Retinal pigment epithelial cell (primary cell): ENCODE results near the gene MAP3K10.
A peak's percentile ranks its signal among the peaks of the same experiment; 100 is the strongest.
"Not testable (repeated sequence)": the region's sequence is repeated elsewhere in the genome, so short reads cannot be mapped to it uniquely, and the experiment has no call there.

Experiments
- DNase-seq: peaks from one replicate; pipeline ENCODE4 v3.0.0-alpha.2; 2010; ENCODE audit warnings: low read depth
- H3K4me3 ChIP-seq: 2 replicates; pipeline ENCODE4 v1.5.1; 2011; ENCODE audit warnings: mild to moderate bottlenecking, low read length, control low read depth, moderate library complexity
- TF ChIP-seq, protein P1 (sequence below): conservative IDR thresholded peaks from 2 replicates; pipeline ENCODE4 v1.5.1; 2011; ENCODE audit warnings: low read depth, low read length, control low read depth, inconsistent platforms

The MAP3K10 gene

DNA sequence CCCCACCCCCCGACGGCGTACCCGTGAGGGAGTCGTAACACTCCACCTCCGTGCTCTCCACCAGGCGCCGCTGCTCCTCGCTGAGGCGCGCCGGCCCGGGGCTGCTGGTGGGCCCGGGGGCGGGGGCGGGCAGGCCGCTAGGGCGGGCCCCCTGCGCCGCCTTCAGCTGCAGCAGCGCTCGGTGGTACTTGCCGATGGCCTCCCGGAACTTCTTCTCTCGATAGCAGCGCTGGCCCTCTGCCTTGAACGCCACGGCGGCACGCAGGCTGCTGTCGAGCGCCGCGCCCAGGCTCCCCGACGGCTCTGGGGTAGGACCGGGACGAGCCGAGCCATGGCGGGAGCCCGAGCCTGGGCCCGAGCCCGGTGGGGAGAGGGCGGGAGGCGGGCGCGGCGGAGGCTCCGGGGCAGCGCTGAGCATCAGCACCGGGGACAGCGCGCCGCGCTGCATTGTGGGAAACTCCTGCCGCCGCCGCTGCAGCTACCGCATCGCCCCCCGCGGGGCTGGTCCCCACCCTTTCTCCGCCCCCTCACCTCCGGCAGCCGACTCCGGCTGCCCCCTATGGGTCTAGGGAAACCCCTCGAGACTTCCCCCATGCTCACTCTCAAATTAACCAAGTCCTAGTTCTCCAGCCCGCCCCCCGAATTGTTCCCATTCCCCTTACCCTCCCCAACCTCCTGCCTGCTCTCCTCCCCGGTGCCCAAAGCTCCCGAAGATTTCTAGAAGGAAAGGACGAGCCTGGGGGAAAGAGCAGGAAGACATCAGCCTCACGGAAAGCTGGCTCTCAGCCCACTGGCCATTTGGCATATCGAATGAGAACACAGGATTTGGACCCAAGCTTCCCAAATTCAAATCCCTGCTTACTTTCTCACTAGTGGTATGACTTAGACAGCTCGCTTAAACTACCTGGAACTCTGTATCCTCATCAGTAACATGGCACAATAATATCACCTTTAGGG, 27.0 kb downstream of the MAP3K10 start, which contains the start of gene TTC9B:
TTC9B (minus strand) TSS at position 451 of the 957 bp plus-strand sequence; CDS start at position 448, 3 bp downstream.
- no peak within 1 kb of the TSS for H3K4me3 ChIP-seq
- TF ChIP-seq, protein P1, sequence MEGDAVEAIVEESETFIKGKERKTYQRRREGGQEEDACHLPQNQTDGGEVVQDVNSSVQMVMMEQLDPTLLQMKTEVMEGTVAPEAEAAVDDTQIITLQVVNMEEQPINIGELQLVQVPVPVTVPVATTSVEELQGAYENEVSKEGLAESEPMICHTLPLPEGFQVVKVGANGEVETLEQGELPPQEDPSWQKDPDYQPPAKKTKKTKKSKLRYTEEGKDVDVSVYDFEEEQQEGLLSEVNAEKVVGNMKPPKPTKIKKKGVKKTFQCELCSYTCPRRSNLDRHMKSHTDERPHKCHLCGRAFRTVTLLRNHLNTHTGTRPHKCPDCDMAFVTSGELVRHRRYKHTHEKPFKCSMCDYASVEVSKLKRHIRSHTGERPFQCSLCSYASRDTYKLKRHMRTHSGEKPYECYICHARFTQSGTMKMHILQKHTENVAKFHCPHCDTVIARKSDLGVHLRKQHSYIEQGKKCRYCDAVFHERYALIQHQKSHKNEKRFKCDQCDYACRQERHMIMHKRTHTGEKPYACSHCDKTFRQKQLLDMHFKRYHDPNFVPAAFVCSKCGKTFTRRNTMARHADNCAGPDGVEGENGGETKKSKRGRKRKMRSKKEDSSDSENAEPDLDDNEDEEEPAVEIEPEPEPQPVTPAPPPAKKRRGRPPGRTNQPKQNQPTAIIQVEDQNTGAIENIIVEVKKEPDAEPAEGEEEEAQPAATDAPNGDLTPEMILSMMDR, result no peak
- DNase-seq, result no peak

DNA sequence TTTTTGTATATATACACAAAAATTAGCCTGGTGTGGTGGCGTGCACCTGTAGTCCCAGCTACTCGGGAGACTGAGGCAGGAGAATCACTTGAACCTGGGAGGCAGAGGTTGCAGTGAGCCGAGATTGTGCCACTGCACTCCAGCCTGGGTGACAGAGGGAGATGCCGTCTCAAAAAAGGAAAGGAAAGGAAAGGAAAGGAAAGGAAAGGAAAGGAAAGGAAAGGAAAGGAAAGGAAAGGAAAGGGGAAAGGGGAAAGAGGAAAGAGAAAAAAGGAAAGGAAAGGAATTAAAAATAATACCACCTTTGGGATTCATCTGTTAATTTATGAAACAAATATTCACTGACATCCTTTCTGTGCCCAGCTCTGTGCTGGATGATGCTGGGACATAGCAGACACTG, 27.8 kb downstream of the MAP3K10 start:
- not testable (repeated sequence) for H3K4me3 ChIP-seq

GRCh38 chr19:40219721-40220276, 28.6 kb downstream of the MAP3K10 start:
- DNase-seq, result peak; percentile 48
- H3K4me3 ChIP-seq, result peak overlapping the region; percentile 16
- TF ChIP-seq, protein P1, result no peak

More for the DNA sequence above, 27.8 kb downstream of the MAP3K10 start:
- DNase-seq, result not testable (repeated sequence)

DNA sequence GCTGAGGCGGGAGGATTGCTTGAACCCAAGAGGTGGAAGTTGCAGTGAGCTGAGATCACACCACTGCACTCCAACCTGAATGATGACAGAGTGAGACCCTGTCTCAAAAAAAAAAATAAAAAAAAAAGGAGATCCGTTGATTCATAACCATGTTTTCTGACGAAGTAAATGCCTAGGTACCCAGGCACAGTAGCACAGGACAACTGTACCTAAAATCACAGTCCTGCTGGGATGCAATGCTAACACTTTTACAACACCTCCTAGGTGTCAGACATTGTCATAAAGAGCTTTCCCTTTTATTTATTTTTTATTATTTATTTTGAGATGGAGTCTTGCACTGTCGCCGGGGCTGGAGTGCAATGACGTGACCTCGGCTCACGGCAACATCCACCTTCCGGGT, 29.4 kb downstream of the MAP3K10 start:
- DNase-seq, result no peak
- H3K4me3 ChIP-seq, result no peak overlapping the region
- TF ChIP-seq, protein P1, result no peak

- TF ChIP-seq, protein P1, result peak; percentile 86
- H3K4me3 ChIP-seq, result no peak overlapping the region
- peak; percentile 75 for DNase-seq
These were observed 30.8 kb downstream of the MAP3K10 start for GRCh38 chr19:40221858-40222619.

DNA sequence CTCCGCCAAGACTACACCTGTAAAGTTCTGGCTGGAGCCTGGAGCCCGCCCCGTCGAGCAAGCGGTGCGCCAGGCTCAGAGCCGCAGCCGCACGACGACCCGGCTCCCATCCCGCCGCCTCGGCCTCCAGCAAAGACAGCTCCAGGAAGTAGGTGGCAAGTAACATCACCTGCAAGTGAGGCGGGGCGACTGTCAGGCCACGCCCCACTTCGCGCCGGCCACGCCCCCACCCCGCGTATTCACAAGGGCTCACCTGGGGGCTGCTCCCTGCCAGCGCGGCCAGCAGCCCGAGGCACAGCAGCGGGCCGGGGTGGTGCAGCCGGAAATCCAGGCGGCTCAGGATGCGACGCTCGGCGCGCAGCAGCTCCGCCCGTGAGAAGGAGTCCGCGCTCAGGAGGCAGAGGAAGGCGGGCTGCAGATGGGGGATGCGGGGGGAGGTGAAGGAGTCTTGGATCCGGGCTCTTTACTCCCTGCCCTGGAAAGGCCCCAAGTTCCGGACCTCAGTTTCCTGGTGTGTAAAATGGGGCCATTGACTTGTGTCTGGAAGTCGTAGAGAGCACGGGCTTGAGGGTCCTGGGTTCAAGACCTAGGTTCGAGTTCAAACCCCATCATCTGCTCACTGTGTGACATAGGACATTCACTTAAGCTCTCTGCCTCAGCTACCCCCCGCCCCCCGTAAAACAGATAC, 32.1 kb downstream of the MAP3K10 start:
- no peak overlapping the region for H3K4me3 ChIP-seq
- no peak for DNase-seq

More for the DNA sequence above, 32.1 kb downstream of the MAP3K10 start:
- TF ChIP-seq, protein P1, result no peak
